Measurements from ENCODE around the gene EFNA5.

Gene EFNA5

GRCh38 chr5:107603349-107603748, 67.4 kb downstream of the EFNA5 start:
- DNase-seq (ENCODE audit: low spot score) = no peak

GRCh38 chr5:107602896-107603295, 67.8 kb downstream of the EFNA5 start:
- DNase-seq (ENCODE audit: low spot score) = no peak

- no peak for DNase-seq (ENCODE audit: low spot score)
Observed at GRCh38 chr5:107601076-107601475, 69.7 kb downstream of the EFNA5 start.

- DNase-seq (ENCODE audit: low spot score) = no peak
Observed at GRCh38 chr5:107598958-107599357, 71.8 kb downstream of the EFNA5 start.

- DNase-seq (ENCODE audit: low spot score) = no peak
Observed at GRCh38 chr5:107597803-107598202, 72.9 kb downstream of the EFNA5 start.

- no peak for DNase-seq (ENCODE audit: low spot score)
Observed at GRCh38 chr5:107597247-107597646, 73.5 kb downstream of the EFNA5 start.

GRCh38 chr5:107594253-107595045, 76.3 kb downstream of the EFNA5 start:
- no peak for DNase-seq (ENCODE audit: low spot score)

GRCh38 chr5:107593009-107593408, 77.7 kb downstream of the EFNA5 start:
- no peak for DNase-seq (ENCODE audit: low spot score)

- DNase-seq (ENCODE audit: low spot score) = no peak
Observed at GRCh38 chr5:107592515-107592914, 78.2 kb downstream of the EFNA5 start.

- no peak for DNase-seq (ENCODE audit: low spot score)
Observed at GRCh38 chr5:107590686-107591085, 80.1 kb downstream of the EFNA5 start.

- no peak for DNase-seq (ENCODE audit: low spot score)
Observed at GRCh38 chr5:107589520-107590193, 81.1 kb downstream of the EFNA5 start.

GRCh38 chr5:107582625-107583024, 88.1 kb downstream of the EFNA5 start:
- DNase-seq (ENCODE audit: low spot score) = no peak

GRCh38 chr5:107580889-107581820, 89.6 kb downstream of the EFNA5 start:
- no peak for DNase-seq (ENCODE audit: low spot score)

- no peak for DNase-seq (ENCODE audit: low spot score)
Observed at GRCh38 chr5:107578051-107578635, 92.6 kb downstream of the EFNA5 start.

- DNase-seq (ENCODE audit: low spot score) = no peak
Observed at GRCh38 chr5:107577394-107577950, 93.3 kb downstream of the EFNA5 start.

GRCh38 chr5:107576736-107577393, 93.9 kb downstream of the EFNA5 start:
- DNase-seq (ENCODE audit: low spot score) = no peak

GRCh38 chr5:107576155-107576554, 94.6 kb downstream of the EFNA5 start:
- DNase-seq (ENCODE audit: low spot score) = no peak

- DNase-seq (ENCODE audit: low spot score) = no peak
Observed at GRCh38 chr5:107574287-107574686, 96.5 kb downstream of the EFNA5 start.

- no peak for DNase-seq (ENCODE audit: low spot score)
Observed at GRCh38 chr5:107572715-107573368, 97.9 kb downstream of the EFNA5 start.

GRCh38 chr5:107571621-107572536, 98.9 kb downstream of the EFNA5 start:
- peak; percentile 57 for DNase-seq (ENCODE audit: low spot score)
